Measurements from ENCODE around the gene ZDHHC7. TPM values are rescaled to one million over a fixed set of nuclear protein-coding genes. Genes with fewer than 3 reads are reported as not detected.

ZDHHC7 gene
- total and polyA plus RNA-seq, 4 donors = 2.5 to 14.9 (median 12.1) TPM

DNA sequence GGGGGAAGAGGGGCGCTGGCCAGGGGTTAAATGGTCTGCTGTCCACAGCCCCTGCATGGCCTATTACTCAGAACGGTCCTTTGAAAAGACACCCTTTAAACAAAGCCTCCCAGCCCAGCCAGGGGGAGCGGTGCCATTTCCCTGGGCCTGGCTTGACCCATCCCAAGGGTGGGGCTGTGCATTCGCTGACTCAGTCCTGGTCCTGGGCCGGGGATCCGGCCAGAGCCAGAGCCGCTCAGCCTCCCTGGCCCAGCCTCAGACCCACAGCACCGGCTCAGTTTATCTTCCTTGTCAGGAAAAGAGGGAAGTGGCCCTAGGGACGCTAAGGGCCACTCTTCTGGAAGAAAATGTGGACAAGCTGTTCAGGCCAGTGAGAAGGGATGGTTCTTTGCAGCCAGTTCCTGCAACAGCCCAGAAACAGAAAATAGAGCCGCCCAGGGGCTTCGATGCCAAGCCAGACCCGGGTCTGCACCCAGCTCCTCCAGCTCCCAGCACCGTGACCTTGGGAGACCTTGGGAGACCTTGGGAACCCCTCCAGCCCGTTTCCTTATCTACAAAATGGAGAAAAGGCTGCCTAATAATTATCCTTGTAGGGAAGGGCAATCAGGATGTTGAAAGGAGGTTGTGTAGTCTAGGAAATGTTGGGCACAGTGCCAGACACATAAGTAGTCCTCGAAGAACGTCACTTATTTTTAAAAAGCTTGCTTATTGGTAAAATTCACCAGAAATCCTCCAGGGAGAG, 82.5 kb downstream of the ZDHHC7 start:
- Histone ChIP-seq H3K36me3 (ENCODE audit: control insufficient read depth in 4 of 4, insufficient read depth in 3 of 4, low read depth in 1 of 4, low read length in 3 of 4) (no peaks in the 10 kb centered on the region), H3K9ac (ENCODE audit: low read depth in 1 of 2, low read length in 2 of 2) (no peak overlapping the region), H3K9me3 (ENCODE audit: control insufficient read depth in 4 of 4, low read length in 3 of 4) (no peaks in the 10 kb centered on the region), H3K4me3 (ENCODE audit: low read depth in 1 of 3, low read length in 3 of 3) (no peak overlapping the region), H3K4me1 (ENCODE audit: control insufficient read depth in 4 of 4, insufficient read depth in 4 of 4, low read length in 3 of 4) (peaks cover 6 to 20% (median 12%) of the 10 kb centered on the region in 4 donors), H3K27ac (ENCODE audit: low read depth in 1 of 2, low read length in 2 of 2) (peak overlapping the region in 1 of 2 donors; percentile 25), H3K27me3 (ENCODE audit: control insufficient read depth in 4 of 4, insufficient read depth in 4 of 4, low read length in 3 of 4) (no peaks in the 10 kb centered on the region)
- DNase-seq (ENCODE audit: low spot score) = no peak
- no peak for TF ChIP-seq FOXA2 (IDR thresholded peaks at IDR 0.05)
- TF ChIP-seq RXRA (IDR thresholded peaks at IDR 0.05) = no peak
- no peak for TF ChIP-seq RAD21 (IDR thresholded peaks at IDR 0.05)
- TF ChIP-seq NR2F2 (IDR thresholded peaks at IDR 0.05) = peak; percentile 45
- TF ChIP-seq, protein P1, sequence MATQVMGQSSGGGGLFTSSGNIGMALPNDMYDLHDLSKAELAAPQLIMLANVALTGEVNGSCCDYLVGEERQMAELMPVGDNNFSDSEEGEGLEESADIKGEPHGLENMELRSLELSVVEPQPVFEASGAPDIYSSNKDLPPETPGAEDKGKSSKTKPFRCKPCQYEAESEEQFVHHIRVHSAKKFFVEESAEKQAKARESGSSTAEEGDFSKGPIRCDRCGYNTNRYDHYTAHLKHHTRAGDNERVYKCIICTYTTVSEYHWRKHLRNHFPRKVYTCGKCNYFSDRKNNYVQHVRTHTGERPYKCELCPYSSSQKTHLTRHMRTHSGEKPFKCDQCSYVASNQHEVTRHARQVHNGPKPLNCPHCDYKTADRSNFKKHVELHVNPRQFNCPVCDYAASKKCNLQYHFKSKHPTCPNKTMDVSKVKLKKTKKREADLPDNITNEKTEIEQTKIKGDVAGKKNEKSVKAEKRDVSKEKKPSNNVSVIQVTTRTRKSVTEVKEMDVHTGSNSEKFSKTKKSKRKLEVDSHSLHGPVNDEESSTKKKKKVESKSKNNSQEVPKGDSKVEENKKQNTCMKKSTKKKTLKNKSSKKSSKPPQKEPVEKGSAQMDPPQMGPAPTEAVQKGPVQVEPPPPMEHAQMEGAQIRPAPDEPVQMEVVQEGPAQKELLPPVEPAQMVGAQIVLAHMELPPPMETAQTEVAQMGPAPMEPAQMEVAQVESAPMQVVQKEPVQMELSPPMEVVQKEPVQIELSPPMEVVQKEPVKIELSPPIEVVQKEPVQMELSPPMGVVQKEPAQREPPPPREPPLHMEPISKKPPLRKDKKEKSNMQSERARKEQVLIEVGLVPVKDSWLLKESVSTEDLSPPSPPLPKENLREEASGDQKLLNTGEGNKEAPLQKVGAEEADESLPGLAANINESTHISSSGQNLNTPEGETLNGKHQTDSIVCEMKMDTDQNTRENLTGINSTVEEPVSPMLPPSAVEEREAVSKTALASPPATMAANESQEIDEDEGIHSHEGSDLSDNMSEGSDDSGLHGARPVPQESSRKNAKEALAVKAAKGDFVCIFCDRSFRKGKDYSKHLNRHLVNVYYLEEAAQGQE (IDR thresholded peaks at IDR 0.05) = no peak
- WGBS = 69% methylated on average over 16 of the region's 16 CpGs

DNA sequence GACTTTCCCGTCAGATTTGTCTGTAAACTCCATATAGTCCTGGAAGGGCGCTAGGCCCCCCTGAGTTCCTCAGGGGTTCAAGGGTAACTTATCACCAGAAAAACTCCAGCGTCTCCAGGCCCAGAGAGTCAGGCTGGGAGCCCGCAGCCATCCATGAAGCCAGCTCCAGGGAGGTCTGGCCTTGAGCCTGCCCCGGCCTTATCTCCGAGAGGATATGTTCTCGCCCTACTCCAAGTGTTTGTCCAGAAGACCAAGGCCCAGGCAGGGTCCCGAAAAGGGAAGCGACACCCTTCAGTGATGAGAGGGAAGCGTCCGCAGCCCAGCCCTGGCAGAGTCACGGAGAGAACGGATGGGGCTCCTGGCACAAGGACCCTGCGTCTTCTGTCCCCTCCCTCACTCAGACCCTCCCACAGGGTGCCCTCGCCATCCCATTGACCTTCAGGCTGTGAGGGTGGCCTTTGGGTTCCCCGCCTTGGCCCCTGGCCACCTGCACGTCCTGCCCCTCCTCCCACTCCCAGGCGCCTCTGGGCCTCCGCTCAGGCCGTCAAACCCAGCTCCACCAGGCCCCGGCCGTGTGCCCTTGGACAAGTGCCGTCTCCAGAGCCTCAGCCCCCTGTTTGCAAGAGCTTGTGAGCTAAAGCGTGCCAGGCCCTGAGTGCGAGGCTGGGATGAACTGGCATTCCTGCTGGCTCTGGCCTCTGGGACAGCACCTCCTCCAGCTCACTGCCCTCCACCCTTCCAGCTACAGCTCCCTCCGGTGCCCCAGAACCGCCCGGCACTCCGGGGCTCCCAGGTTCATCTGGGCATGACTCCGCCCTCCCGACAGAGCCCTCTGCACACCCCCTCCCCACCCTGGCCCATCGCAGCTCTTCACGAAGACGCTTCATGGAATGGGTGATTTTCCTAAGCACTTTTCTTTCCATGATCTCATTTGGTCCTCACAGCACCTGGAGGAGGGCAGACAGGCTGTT, 83.4 kb downstream of the ZDHHC7 start:
- Histone ChIP-seq H3K4me3 (ENCODE audit: low read depth in 1 of 3, low read length in 3 of 3) (no peak overlapping the region), H3K36me3 (ENCODE audit: control insufficient read depth in 4 of 4, insufficient read depth in 3 of 4, low read depth in 1 of 4, low read length in 3 of 4) (no peaks in the 10 kb centered on the region), H3K9ac (ENCODE audit: low read depth in 1 of 2, low read length in 2 of 2) (no peak overlapping the region), H3K27ac (ENCODE audit: low read depth in 1 of 2, low read length in 2 of 2) (peak overlapping the region in 1 of 2 donors; percentile 2), H3K9me3 (ENCODE audit: control insufficient read depth in 4 of 4, low read length in 3 of 4) (no peaks in the 10 kb centered on the region), H3K27me3 (ENCODE audit: control insufficient read depth in 4 of 4, insufficient read depth in 4 of 4, low read length in 3 of 4) (no peaks in the 10 kb centered on the region), H3K4me1 (ENCODE audit: control insufficient read depth in 4 of 4, insufficient read depth in 4 of 4, low read length in 3 of 4) (peaks cover 0 to 18% (median 7%) of the 10 kb centered on the region in 4 donors)
- 77% methylated on average over 34 of the region's 34 CpGs for WGBS
- TF ChIP-seq EGR1 (IDR thresholded peaks at IDR 0.05; ENCODE audit: low read depth in 2 of 2) = no peak
- TF ChIP-seq NR2F2 (IDR thresholded peaks at IDR 0.05) = peak; percentile 62
- TF ChIP-seq HNF4G (IDR thresholded peaks at IDR 0.05) = no peak
- DNase-seq (ENCODE audit: low spot score) = no peak

DNA sequence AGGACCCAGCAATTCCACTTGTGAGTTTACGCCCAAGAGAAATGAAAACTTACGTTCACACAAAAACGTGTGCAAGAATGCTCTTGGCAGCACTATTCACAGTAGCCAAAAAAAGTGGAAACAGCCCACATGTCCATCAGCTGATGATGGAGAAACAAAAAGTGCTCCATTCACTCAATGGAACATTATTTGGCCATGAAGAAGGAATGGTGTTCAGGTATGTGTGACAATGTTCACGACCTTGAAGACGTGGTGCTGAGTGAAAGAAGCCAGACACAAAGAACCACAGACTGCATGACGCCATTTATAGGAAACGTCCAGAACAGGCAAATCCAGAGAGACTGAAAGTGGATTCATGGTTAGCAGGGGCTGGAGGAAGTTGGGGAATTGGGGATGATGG, 84.9 kb downstream of the ZDHHC7 start:
- 67% methylated on average over 7 of the region's 7 CpGs for WGBS
- TF ChIP-seq, protein P2, sequence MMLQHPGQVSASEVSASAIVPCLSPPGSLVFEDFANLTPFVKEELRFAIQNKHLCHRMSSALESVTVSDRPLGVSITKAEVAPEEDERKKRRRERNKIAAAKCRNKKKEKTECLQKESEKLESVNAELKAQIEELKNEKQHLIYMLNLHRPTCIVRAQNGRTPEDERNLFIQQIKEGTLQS (IDR thresholded peaks at IDR 0.05) = no peak
- TF ChIP-seq, protein P3, sequence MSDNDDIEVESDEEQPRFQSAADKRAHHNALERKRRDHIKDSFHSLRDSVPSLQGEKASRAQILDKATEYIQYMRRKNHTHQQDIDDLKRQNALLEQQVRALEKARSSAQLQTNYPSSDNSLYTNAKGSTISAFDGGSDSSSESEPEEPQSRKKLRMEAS (IDR thresholded peaks at IDR 0.05) = no peak
- TF ChIP-seq FOXA1 (IDR thresholded peaks at IDR 0.05) (no peak), RAD21 (IDR thresholded peaks at IDR 0.05) (no peak), GABPA (IDR thresholded peaks at IDR 0.05 in 1 of 2, conservative IDR thresholded peaks at IDR 0.05 in 1 of 2) (no peak), RXRA (IDR thresholded peaks at IDR 0.05) (no peak), HNF4G (IDR thresholded peaks at IDR 0.05) (no peak), EGR1 (IDR thresholded peaks at IDR 0.05; ENCODE audit: low read depth in 2 of 2) (no peak)
- TF ChIP-seq, protein P4, sequence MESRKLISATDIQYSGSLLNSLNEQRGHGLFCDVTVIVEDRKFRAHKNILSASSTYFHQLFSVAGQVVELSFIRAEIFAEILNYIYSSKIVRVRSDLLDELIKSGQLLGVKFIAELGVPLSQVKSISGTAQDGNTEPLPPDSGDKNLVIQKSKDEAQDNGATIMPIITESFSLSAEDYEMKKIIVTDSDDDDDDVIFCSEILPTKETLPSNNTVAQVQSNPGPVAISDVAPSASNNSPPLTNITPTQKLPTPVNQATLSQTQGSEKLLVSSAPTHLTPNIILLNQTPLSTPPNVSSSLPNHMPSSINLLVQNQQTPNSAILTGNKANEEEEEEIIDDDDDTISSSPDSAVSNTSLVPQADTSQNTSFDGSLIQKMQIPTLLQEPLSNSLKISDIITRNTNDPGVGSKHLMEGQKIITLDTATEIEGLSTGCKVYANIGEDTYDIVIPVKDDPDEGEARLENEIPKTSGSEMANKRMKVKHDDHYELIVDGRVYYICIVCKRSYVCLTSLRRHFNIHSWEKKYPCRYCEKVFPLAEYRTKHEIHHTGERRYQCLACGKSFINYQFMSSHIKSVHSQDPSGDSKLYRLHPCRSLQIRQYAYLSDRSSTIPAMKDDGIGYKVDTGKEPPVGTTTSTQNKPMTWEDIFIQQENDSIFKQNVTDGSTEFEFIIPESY (IDR thresholded peaks at IDR 0.05) = no peak
- TF ChIP-seq, protein P1 (IDR thresholded peaks at IDR 0.05) = no peak

More for the DNA sequence above, 84.9 kb downstream of the ZDHHC7 start:
- H3K4me1 ChIP-seq (ENCODE audit: control insufficient read depth in 4 of 4, insufficient read depth in 4 of 4, low read length in 3 of 4) = peaks cover 0 to 18% (median 7%) of the 10 kb centered on the region in 4 donors
- H3K4me3 ChIP-seq (ENCODE audit: low read depth in 1 of 3, low read length in 3 of 3) = no peak overlapping the region
- no peak overlapping the region for H3K9ac ChIP-seq (ENCODE audit: low read depth in 1 of 2, low read length in 2 of 2)
- no peaks in the 10 kb centered on the region for H3K36me3 ChIP-seq (ENCODE audit: control insufficient read depth in 4 of 4, insufficient read depth in 3 of 4, low read depth in 1 of 4, low read length in 3 of 4)
- no peak overlapping the region for H3K27ac ChIP-seq (ENCODE audit: low read depth in 1 of 2, low read length in 2 of 2)
- no peaks in the 10 kb centered on the region for H3K9me3 ChIP-seq (ENCODE audit: control insufficient read depth in 4 of 4, low read length in 3 of 4)
- no peak for DNase-seq (ENCODE audit: low spot score)
- H3K27me3 ChIP-seq (ENCODE audit: control insufficient read depth in 4 of 4, insufficient read depth in 4 of 4, low read length in 3 of 4) = no peaks in the 10 kb centered on the region

Measured in liver (tissue), 9 donors.